ENCODE data around the gene GALNT13.

The GALNT13 gene

DNA sequence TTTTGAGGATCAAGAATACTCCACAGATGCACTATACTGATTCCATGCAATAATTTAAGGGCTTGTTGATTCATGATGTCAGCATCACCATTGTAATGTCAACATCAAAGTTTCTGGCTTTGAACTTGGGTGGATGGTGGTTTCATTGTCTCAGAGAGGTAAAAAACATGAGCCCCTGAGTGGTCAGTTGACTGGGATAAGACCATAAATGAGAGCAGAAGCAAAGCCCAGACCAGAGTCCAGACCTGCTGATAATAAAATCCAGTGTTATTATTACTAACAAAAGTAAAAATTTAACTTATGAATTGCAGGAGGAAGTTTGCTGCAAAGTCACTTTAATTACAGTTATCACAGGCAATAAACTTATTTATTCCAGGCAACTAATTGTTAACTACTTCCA, 358.2 kb downstream of the GALNT13 start:
- DNase-seq = no peak

DNA sequence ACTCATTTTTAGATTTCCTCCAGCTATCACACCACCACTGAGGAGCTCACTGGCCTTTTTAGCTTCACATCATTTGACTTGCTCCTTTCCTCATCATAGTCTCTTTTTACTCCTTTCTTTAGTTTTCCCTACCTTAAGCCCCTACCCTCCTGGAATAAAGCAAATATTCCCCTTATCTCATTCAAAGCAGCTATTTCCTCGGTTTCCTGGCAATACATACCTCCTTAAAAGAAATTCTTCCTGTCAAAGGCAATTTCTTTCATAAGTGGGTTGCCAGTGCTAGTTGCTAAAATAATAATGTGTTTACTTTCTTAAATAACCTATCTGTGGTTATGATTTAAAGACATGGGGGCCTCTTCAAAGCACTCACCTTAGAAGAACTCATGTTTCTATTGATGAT, 359.3 kb downstream of the GALNT13 start:
- DNase-seq = no peak

DNA sequence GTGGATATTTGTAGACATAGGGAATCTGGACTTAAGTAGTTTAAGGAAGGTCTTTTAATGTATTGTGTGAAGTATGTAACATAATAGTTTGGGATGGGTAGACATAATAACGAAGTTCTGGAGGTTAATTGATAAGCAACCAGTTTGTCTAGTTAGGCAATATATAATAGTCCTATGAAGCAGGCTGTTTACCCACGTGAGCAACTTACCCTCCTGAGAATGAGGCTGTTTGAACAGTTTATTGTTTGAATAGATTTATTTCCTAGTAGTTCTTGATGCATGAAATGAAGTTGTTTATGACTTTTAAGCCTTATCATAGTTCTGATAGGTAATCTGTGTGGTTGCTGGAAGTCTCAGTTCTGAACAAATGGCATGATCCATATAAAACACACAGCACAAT, 361.5 kb downstream of the GALNT13 start:
- no peak for DNase-seq

DNA sequence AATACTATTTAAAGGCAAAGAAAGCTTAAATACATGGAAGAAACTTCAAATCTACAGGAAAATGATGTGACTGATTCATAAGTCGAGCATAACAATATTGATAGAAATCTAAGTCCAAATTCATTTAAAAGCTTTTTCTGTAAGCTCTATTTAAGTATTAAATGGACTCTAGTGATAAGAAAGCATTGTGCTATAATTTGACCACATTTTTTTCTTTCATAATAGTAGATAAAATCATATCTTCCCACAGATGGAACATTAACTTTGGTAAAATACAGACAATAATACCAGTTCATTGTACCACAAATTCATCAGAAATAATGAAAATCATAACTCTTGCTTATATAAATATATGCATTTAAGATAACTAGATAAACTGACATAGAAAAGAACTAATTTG, 366.5 kb downstream of the GALNT13 start:
- DNase-seq = no peak

DNA sequence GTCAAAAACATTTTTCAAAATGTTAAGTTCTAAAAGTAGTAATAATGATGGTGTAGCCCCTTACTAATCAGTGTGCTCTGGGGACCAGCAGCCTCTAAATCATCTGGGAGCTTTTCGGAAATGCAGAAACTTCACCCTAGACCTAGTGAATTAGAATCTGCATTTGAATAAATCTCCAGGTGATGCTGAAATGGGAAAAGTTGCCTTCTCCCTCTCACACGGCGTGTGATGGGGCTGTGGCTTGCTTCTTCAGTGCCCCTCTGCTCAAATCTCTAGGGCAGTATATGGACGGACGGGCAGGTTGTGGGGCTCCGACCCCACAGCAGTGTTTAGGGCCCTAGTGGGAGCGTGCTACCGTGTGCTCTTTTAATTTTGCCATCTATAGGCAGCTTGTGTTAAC, 368.6 kb downstream of the GALNT13 start:
- no peak for DNase-seq

DNA sequence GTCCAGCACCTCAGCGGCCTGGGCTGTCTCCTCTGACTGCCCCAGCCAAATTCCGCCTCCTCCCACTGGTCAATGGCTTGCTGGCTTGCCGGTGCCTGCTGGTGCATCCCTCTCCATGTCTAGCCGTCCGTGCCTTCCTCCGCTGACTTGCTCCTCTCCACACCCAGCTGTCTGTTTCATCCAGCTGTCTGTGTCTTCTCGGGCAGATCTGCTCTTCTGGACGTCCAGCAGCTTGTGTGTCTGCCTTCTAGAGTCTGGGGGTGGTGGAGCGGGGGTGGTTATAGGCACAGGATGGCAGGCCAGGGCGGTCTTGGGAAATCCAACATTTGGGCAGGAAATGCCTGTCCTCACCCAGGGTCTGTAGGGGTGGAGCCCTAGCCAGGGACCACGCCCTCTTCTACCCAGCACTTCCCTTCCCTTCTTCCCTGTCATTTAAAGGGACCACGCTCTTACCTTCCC, 369.2 kb downstream of the GALNT13 start:
- DNase-seq = no peak

DNA sequence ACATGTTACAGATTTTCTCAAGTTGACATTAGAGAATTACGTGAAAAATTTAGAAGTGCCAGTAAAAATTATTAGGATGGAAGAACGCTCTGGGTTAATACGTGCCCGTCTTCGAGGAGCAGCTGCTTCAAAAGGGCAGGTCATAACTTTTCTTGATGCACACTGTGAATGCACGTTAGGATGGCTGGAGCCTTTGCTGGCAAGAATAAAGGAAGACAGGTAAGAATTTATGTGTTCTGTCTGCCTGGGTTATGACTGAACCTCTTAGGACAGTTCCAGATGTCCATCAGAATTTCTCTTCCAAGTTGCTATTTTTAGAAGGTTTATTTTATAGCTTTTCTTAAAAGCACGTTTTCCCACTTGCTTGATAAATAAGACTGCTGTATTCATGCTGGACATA, 371.0 kb downstream of the GALNT13 start:
- no peak for DNase-seq

DNA sequence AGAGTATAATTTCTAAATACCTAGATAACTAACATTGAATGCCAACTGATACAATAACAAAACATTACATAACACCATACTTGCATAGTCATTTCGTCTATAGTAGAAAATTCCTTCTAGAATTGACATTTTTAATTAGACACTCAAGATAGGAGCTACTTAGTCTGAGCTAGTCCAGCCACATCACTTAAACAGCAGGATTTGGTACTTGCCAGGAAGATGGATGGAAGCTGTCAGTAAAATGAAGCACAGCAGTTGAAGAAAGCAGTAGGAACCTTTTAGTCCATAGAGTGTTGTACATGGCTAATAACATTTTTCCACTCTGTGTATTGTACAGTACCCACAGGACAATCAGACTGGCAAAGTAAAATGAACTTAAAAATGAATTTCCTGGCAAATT, 372.0 kb downstream of the GALNT13 start:
- peak; percentile 59 for DNase-seq

DNA sequence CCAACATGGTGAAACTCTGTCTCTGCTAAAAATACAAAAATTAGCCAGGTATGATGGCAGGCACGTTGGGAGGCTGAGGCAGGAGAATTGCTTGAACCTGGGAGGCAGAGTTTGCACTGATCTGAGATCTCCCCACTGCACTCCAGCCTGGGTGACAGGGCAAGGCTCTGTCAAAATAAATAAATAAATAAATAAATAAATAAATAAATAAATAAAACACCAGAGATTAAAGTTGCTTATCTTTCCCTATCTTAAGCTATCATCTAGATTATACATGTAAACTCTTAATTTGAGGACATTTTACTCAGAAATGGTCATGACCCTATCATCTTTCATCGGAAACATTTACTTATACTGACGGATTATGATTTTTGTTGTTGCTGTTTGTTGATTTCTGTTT, 373.2 kb downstream of the GALNT13 start:
- no peak for DNase-seq

DNA sequence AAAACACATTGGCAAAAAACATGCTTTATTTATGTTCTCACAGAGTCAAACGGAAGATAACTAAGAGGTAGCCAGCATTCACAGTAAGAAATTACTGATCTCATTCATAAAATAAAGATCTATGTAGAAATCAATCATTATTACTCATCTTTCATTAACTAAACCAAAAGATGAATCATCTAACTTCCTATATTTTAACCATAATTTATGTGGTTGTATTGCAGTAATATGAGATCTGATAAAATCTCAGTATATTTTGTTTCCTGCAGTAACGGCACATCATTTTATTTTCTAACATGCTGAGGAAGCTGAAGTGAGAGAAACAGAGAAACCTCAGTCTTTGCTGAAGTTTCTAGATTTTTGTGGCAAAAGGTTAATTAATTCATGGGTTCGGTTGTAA, 375.8 kb downstream of the GALNT13 start:
- DNase-seq = no peak

DNA sequence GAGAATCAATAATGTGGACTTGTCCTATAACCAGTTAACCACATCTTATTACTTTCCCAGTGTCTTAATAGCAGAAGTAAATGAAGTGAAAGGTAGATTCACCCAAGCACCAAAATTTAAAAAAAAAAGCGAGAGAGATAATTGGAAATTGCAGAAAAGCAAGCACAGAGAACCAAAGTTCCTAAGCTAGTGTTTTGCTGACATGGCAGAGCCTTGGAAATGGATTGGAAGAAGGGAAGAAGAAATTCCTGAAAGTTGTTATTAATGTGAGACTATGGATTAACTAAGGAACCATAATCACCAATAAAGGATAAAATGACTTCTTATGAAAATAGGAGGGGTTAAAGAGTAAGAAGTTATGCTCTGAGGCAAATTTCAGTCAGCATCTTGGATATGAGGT, 384.4 kb downstream of the GALNT13 start:
- no peak for DNase-seq

DNA sequence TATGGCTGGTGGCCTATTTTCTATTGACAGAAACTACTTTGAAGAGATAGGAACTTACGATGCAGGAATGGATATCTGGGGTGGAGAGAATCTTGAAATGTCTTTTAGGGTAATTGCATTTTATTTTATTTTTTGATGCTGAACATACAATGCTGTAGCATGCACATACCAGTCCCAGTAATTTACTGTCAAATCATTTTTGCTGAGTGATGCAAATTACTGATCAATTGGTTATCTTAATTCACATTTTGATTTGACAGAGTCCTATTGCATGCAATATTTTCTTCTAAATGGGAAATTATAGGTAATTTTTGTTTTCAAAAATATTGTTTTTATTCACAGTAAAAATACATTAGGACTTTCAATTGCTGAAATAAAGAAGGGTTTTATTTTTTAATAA, 387.3 kb downstream of the GALNT13 start:
- DNase-seq = no peak

DNA sequence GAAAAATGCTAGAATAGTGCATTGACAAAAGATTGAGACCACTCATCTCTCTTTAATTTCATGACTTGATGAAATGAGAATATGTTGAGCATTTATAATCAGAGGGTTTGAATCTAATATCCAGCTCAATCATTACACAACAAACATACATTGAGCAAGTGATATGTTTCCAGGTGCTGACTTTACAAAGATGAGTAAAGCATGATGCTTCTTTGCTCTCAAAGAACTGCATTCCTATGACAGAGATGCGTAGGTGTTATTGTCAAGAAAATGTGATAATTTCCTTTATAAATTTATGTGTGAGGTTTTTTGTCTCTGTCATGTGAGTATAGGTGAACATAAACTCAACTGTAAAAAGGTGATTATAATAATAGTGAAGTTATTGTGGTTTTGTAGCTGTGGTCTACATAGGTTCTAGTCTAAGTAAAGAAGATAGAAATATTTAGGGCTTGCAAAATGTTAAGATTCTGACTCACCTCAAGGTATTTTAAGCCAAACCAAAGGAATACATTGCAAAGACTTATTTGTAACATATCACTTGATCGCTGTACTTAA, 389.8 kb downstream of the GALNT13 start:
- DNase-seq = no peak

DNA sequence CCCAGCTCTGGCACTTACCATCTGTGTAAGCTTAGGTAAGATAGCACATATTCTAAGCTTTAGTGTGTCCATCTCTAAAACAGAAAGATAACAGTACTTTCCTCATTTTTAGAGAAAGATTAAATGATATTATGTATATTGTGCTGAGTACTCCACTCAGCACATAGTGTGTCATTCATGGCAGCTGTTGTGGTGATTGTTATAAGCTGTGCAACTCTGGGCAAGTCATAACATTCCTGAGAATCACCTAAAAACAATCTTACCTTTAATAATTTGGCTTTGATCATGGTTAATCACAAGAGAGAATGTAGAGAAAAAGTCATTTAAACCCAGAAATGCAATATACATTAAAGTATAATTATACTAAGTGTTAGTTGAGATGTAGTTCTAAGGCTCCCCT, 391.5 kb downstream of the GALNT13 start:
- no peak for DNase-seq

DNA sequence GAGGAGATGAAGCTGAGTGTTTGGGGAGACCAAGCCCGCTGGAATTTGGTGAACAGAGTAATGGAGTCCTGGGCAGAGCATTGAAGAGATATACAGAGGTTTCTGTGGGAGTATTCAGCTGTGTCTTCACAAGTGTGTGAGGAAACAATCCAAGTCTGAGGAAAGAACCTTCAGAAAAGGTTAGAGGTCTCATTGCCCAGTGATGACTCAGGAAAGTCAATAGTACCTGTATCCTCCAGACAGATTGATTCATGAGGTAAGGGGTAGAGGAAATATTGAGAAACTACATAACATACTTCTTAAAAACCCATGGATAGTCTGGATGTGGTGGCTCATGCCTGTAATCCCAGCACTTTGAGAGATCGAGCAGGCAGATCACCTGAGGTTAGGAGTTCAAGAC, 392.3 kb downstream of the GALNT13 start:
- DNase-seq = no peak

DNA sequence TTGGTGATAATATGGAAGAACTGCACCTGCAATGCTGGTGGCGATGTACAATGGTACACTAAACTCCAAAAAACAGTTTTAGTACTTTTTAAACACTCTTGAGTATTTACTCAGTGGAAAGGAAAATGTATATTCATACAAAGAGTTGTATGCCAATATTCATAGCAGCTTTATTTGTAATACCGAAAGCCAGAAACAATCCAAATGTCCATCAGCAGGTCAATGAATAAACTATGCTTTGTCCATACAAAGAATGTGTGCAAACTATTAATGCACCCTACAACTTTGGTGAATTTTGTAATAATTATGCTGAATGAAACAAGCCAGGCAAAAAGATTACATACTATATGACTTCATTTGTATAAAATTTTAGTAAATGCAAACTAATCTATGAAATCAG, 396.3 kb downstream of the GALNT13 start:
- no peak for DNase-seq

DNA sequence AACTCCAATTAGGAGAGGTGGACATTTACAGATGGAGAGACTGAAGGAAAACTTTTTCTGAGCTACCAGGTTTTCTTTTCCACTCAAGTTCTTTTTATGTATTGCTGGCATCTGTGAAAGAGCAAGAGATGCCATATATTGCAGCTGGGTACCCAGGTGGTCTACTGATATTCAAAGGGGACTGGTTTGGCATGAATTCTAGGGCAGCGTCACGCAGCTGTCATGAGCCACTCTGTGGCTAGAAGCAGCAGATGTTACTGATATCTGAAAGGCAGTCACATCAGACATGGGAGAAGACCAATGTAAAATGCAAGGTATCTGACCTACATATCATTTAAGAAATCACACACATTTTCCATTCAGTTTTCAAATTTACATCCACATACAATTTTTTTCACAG, 408.8 kb downstream of the GALNT13 start:
- DNase-seq = peak; percentile 65

DNA sequence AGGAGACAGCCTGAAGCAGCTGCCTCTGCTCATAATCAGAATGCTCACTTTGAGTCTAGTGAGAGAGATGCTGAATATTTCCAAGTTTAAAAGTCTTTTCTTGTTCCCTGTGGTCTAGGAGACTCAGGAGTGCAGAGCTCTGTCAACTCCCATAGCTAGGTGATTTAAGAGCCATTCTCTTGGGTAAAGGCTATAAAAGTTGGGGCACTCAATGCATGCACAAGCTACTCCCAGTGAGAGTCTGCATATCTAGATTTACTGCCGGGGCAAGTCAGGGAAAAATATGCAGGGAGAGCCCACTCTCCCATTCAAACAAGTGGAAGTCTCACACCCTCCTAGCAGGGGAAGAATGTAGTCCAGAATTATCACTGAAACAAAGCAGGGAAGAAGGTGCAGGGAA, 418.1 kb downstream of the GALNT13 start:
- no peak for DNase-seq

DNA sequence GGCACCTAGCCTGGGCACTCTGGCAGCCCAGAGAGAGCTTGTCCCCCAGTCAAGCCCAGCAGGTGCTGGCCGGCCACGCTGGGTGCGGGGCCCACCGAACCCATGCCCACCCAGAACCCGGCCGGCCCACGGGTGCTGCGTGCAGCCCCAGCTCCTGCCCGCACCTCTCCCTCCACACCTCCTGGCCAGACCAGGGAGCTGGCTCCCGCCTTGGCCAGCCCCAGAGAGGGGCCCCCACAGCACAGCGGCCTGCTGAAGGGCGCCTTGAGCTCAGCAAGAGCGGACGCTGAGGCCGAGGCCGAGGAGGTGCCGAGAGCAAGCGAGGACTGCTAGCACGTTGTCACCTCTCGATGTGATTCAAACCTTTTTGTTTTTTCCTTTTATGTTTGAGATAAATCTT, 419.8 kb downstream of the GALNT13 start:
- no peak for DNase-seq

DNA sequence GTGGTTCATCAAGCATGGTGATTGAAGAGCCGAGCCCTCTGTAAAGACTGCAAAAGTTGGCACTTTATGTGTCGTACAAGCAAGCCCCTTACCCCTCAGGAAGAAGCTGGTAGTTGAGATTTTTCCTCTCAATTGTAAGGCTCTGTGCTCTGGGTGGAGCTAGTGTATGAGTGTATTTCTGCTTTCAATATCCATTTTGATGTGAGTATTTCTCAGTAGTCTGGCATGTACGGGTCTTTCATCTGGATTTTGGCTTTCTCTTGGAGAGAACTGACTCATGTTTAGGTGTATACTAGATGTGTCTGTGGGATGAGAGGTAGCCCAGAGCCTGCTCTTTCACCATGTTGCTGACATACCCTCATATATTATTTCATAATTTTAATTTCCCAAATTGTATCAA, 420.2 kb downstream of the GALNT13 start:
- DNase-seq = no peak

DNA sequence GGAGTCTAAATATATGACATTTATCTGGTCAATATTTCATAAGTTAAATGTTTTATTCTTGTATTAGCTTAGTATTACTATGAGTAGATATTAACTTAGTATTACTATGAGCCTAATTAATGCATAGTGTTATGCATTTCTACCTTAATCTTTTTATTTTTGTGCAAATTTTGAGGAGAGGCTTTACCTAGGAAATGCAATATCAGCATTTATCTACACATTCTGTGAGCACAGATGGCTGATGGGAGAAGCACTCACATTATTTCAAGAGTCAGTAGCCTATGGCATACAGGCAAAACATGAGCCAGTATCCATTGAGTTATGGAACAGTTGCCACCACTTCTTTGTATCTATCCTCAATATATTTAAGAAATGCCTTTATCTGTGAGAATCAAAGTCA, 422.1 kb downstream of the GALNT13 start:
- no peak for DNase-seq

DNA sequence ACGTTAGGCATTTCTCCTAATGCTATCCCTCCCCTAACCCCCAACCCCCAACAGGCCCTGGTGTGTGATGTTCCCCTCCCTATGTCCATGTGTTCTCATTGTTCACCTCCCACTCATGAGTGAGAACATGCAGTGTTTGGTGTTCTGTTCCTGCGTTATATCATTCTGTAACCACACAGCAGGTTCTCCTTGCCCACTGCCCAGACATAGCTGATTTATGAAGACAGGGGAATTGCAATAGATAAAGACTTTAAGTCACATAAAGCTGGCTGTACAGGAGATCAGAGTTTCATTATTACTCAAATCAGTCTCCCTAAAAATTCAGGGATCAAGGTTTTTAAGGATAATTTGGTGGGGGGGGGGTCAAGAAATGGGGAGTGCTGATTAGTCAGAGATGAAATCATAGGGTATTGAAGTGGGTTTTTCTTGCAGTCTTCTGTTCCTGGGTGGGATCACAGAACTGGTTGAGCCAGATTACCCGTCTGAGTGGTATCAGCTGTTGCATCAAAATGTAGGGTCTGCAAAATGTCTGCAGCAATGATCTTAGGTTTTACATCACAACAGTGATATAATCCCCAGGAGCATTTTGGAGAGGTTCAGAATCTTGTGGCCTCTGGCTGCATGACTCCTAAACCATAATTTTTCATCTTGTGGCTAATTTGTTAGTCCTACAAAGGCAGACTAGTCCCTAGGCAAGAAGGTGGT, 434.7 kb downstream of the GALNT13 start:
- no peak for DNase-seq

DNA sequence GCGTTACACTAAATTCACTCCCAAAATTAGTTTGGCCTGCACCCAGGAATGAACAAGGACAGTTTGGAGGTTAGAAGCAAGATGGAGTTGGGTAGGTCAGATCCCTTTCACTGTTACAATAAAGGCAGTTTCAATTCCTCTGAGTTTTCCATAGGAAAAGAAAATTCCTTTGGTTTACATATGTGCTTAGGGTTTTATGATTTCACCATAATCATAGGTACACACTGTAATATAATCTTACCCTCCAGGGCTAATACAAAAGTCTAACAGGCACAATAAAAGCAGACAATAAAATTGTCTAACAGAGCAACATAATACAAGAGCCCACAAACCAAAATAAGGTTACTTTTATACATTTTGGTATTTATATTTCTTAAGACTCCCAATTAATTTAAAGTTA, 435.3 kb downstream of the GALNT13 start:
- DNase-seq = no peak

DNA sequence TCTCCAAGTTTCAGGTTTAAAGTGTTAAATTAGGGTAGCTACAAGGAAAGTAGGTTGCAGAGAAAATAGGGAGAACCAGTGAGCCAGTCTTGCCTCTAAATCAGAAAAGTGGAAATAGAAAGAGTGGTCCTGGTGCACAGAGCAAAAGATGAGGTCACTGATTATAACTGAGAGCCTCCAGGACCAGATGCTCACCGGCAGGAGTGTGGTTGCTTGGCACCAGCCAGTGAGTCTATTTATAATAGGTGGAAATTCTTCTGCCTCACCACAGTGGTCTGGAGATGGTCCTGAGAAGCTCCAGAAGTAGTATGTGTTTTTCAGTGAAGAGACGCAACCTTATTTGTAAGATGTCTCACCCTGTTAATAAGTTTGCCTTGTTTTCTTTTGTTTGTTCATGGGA, 452.9 kb downstream of the GALNT13 start:
- DNase-seq = no peak

DNA sequence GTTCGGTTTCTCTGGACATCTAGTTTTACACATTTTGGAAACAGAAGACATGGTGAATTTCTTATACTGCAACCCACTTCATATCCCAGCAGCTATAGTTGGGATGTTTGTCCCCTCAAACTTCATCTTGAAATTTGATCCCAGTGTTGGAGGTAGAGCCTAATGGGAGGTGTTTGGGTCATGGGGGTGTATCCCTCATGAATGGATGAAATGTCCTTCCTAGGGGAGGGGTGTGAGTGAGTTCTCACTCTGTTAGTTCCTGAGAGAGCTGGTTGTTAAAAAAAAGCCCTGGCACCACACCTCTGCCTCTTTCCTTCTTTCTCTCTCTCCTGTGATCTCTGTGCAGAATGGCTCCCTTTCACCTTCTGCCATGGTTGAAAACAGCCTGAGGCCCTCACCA, 457.8 kb downstream of the GALNT13 start:
- DNase-seq = no peak
